GM12865 (cell line): ENCODE data around the gene COMMD8.

Experiments
- DNase-seq: peaks from one replicate; pipeline ENCODE4 v3.0.0; 2010; ENCODE audit warnings: low read depth
- H3K4me3 ChIP-seq: 2 replicates; pipeline ENCODE4 v1.5.1; 2011; ENCODE audit warnings: mild to moderate bottlenecking, low read depth, low read length, control low read depth
- TF ChIP-seq, protein P1 (sequence below): IDR thresholded peaks from 2 replicates; pipeline ENCODE4 v1.5.1; 2011; ENCODE audit warnings: low read length, control low read depth, low read depth, inconsistent platforms; ENCODE audit not compliant: insufficient read depth; ENCODE audit errors: missing control alignments

Gene COMMD8

DNA sequence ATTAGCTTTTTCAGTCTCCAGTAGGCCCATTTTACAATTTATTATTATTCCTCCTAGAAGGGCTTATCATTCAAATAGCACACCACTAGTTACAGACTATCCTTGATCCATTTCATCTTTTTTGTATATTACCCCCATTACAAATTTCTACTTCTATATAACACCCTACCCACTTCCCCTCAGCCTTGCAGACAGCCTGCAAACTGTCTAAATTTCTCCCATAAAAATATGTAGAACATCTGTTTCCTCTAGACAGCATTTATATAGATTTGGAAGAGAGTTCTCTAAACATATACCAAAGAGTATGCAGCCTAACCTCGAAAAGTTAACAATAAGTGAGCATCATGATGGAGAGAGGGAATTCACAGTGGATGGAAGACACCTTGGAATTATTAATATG lies 30.8 kb downstream of the COMMD8 start:
- TF ChIP-seq, protein P1, sequence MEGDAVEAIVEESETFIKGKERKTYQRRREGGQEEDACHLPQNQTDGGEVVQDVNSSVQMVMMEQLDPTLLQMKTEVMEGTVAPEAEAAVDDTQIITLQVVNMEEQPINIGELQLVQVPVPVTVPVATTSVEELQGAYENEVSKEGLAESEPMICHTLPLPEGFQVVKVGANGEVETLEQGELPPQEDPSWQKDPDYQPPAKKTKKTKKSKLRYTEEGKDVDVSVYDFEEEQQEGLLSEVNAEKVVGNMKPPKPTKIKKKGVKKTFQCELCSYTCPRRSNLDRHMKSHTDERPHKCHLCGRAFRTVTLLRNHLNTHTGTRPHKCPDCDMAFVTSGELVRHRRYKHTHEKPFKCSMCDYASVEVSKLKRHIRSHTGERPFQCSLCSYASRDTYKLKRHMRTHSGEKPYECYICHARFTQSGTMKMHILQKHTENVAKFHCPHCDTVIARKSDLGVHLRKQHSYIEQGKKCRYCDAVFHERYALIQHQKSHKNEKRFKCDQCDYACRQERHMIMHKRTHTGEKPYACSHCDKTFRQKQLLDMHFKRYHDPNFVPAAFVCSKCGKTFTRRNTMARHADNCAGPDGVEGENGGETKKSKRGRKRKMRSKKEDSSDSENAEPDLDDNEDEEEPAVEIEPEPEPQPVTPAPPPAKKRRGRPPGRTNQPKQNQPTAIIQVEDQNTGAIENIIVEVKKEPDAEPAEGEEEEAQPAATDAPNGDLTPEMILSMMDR, result no peak

GRCh38 chr4:47427935-47428334 lies 35.6 kb downstream of the COMMD8 start:
- H3K4me3 ChIP-seq, result no peak overlapping the region
- TF ChIP-seq, protein P1, result no peak
- no peak for DNase-seq

More for the DNA sequence above, 30.8 kb downstream of the COMMD8 start:
- no peak for DNase-seq
- H3K4me3 ChIP-seq, result no peak overlapping the region

GRCh38 chr4:47425628-47426027 lies 37.9 kb downstream of the COMMD8 start:
- TF ChIP-seq, protein P1, result no peak
- H3K4me3 ChIP-seq, result no peak overlapping the region
- DNase-seq, result no peak

DNA sequence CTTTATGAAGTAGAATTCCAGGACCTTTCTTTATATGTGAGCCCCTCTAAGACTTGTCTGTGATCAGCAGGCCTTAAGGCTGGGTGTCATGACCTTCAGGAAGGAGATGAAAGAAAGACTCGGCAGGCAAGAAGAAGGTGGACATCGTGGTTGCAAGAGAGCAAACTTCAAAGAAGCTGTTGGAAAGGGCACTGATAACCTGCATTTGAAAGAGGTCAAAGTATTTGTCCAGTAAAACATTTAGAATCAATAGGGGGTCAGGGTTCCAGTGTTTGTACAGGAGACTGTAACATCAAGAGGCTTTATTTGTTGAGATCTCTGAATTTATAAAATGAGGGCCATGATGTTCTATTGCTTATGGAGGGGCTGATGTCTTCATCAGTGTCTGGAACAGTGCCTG lies 44.2 kb downstream of the COMMD8 start:
- H3K4me3 ChIP-seq, result no peak overlapping the region
- no peak for DNase-seq
- TF ChIP-seq, protein P1, result no peak

GRCh38 chr4:47418147-47418546 lies 45.4 kb downstream of the COMMD8 start:
- H3K4me3 ChIP-seq, result no peak overlapping the region
- TF ChIP-seq, protein P1, result no peak
- DNase-seq, result no peak

- no peak overlapping the region for H3K4me3 ChIP-seq
- DNase-seq, result peak; percentile 22
- TF ChIP-seq, protein P1, result no peak
These were observed 47.8 kb downstream of the COMMD8 start for GRCh38 chr4:47415719-47416118.

- TF ChIP-seq, protein P1, result no peak
- H3K4me3 ChIP-seq, result no peak overlapping the region
- DNase-seq, result no peak
These were observed 50.0 kb downstream of the COMMD8 start for GRCh38 chr4:47413521-47413920.
